K562 (cell line): ENCODE measurements around the gene MACF1. TPM values are rescaled to one million over a fixed set of nuclear protein-coding genes. Genes with fewer than 3 reads are reported as not detected.

Experiments used
- NRF1 ChIP-seq, 2 experiments: fragments of 450-650 bp; IDR thresholded peaks in 1 of 2; conservative IDR thresholded peaks in 1 of 2; 2 replicates each; pipeline ENCODE4 v1.6.1; 2014; ENCODE audit warnings: mild to moderate bottlenecking in 2 of 2
- PKNOX1 ChIP-seq: fragments of 450-650 bp; IDR thresholded peaks from 2 replicates; pipeline ENCODE4 v1.6.1; 2016
- TCF3 ChIP-seq: sonication (generic); formaldehyde crosslinking; IDR thresholded peaks from 2 replicates; pipeline ENCODE4 v1.4.0; 2020; ENCODE audit warnings: mild to moderate bottlenecking, missing genetic modification reagents
- TFAM ChIP-seq: fragments of 250-450 bp; sonication (Bioruptor Pico); conservative IDR thresholded peaks from 2 replicates; pipeline ENCODE4 v1.5.0; 2021; ENCODE audit warnings: mild to moderate bottlenecking, moderate library complexity
- polyA plus RNA-seq, 8 experiments: library from polyadenylated mRNA; depleted of rRNA in 4 of 8; stranded (reverse) in 5 of 8; unstranded in 3 of 8; fragments of >200 nt; fragmentation: Nextera tagmentation in 2 of 8; fragmentation: Illumina TruSeq in 1 of 8; extraction: Ambion mirVana in 2 of 8; extraction: Trizol in 1 of 8; gene quantifications; 2 replicates each; pipeline versions ENCODE4 v1.2.1 to v1.2.3, GENCODE V29; 2011 to 2014; ENCODE audit warnings: inconsistent platforms in 1 of 8, missing spikeins in 1 of 8
- total RNA-seq, 7 experiments: library from RNA; depleted of rRNA in 6 of 7; stranded (reverse); fragments of >200 nt in 6 of 7; fragmentation: Illumina TruSeq in 2 of 7; extraction: Trizol in 2 of 7; gene quantifications; 2 replicates each; pipeline versions ENCODE4 v1.2.1 to v1.2.3, GENCODE V29; 2011 to 2021; ENCODE audit warnings: low replicate concordance in 1 of 7
- TF ChIP-seq, protein P1 (sequence below): sonication (generic); formaldehyde crosslinking; IDR thresholded peaks from 2 replicates; pipeline ENCODE4 v1.8.0; 2023; ENCODE audit warnings: mild to moderate bottlenecking, missing genetic modification reagents
- TF ChIP-seq, protein P2 (sequence below): fragments of 450-650 bp; IDR thresholded peaks from 2 replicates; pipeline ENCODE4 v1.7.0; 2016; ENCODE audit warnings: borderline replicate concordance
- TF ChIP-seq, protein P3 (sequence below): fragments of 250-450 bp; sonication (Bioruptor Pico); IDR thresholded peaks from 2 replicates; pipeline ENCODE4 v1.4.0; 2020

Gene MACF1
- total and polyA plus RNA-seq, 9 of the 15 experiments (the other 6 are each of a cell fraction or from before 2014, with no cell fraction given) = 13.2 to 232 (median 112) TPM

DNA sequence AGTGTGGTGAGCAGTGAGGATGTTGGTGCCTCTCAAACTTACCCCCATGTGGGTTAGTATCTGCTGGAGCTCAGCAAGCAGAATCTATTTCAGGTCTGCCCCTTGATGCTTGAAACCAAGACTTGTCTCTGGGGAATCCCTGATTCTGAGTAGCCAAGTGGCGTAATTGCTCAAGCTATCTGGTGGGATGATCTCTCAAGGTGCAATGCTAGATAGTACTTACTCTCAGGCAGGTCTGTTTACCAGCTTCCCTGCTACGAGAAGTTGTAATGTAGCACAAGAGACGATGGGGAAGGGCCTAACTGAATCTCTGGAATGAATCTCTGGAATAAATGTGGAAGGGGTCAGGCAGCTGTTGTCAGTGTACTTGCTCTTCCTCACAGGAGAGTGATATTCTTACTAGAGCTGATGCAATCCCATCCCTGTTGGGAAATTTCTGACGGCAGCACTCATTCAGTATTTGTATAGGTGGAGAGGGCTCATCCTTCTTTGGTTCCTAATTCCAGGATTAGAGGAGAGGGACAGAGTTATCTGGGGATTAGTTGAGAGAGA is 65.4 kb downstream of the MACF1 start (continued):
- TF ChIP-seq, protein P1, sequence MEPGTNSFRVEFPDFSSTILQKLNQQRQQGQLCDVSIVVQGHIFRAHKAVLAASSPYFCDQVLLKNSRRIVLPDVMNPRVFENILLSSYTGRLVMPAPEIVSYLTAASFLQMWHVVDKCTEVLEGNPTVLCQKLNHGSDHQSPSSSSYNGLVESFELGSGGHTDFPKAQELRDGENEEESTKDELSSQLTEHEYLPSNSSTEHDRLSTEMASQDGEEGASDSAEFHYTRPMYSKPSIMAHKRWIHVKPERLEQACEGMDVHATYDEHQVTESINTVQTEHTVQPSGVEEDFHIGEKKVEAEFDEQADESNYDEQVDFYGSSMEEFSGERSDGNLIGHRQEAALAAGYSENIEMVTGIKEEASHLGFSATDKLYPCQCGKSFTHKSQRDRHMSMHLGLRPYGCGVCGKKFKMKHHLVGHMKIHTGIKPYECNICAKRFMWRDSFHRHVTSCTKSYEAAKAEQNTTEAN (CRISPR knock-in tag) = no peak
- TF ChIP-seq TFAM (CRISPR knock-in tag) (no peak), NRF1 (conservative IDR thresholded peaks at IDR 0.05 in 1 of 2, IDR thresholded peaks at IDR 0.05 in 1 of 2) (0 out of 4 replicates have a peak, but pooled peaks of 1 of the 2 experiments have one; percentile 8), PKNOX1 (peak; percentile 25; the same call in 1 of the 2 replicates), TCF3 (CRISPR knock-in tag) (peak; percentile 80)
- TF ChIP-seq, protein P2, sequence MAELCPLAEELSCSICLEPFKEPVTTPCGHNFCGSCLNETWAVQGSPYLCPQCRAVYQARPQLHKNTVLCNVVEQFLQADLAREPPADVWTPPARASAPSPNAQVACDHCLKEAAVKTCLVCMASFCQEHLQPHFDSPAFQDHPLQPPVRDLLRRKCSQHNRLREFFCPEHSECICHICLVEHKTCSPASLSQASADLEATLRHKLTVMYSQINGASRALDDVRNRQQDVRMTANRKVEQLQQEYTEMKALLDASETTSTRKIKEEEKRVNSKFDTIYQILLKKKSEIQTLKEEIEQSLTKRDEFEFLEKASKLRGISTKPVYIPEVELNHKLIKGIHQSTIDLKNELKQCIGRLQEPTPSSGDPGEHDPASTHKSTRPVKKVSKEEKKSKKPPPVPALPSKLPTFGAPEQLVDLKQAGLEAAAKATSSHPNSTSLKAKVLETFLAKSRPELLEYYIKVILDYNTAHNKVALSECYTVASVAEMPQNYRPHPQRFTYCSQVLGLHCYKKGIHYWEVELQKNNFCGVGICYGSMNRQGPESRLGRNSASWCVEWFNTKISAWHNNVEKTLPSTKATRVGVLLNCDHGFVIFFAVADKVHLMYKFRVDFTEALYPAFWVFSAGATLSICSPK = no peak
- TF ChIP-seq, protein P3, sequence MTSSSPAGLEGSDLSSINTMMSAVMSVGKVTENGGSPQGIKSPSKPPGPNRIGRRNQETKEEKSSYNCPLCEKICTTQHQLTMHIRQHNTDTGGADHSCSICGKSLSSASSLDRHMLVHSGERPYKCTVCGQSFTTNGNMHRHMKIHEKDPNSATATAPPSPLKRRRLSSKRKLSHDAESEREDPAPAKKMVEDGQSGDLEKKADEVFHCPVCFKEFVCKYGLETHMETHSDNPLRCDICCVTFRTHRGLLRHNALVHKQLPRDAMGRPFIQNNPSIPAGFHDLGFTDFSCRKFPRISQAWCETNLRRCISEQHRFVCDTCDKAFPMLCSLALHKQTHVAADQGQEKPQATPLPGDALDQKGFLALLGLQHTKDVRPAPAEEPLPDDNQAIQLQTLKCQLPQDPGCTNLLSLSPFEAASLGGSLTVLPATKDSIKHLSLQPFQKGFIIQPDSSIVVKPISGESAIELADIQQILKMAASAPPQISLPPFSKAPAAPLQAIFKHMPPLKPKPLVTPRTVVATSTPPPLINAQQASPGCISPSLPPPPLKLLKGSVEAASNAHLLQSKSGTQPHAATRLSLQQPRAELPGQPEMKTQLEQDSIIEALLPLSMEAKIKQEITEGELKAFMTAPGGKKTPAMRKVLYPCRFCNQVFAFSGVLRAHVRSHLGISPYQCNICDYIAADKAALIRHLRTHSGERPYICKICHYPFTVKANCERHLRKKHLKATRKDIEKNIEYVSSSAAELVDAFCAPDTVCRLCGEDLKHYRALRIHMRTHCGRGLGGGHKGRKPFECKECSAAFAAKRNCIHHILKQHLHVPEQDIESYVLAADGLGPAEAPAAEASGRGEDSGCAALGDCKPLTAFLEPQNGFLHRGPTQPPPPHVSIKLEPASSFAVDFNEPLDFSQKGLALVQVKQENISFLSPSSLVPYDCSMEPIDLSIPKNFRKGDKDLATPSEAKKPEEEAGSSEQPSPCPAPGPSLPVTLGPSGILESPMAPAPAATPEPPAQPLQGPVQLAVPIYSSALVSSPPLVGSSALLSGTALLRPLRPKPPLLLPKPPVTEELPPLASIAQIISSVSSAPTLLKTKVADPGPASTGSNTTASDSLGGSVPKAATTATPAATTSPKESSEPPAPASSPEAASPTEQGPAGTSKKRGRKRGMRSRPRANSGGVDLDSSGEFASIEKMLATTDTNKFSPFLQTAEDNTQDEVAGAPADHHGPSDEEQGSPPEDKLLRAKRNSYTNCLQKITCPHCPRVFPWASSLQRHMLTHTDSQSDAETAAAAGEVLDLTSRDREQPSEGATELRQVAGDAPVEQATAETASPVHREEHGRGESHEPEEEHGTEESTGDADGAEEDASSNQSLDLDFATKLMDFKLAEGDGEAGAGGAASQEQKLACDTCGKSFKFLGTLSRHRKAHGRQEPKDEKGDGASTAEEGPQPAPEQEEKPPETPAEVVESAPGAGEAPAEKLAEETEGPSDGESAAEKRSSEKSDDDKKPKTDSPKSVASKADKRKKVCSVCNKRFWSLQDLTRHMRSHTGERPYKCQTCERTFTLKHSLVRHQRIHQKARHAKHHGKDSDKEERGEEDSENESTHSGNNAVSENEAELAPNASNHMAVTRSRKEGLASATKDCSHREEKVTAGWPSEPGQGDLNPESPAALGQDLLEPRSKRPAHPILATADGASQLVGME (CRISPR knock-in tag) = no peak
